ENCODE results near the gene PLSCR3.

Gene PLSCR3

DNA sequence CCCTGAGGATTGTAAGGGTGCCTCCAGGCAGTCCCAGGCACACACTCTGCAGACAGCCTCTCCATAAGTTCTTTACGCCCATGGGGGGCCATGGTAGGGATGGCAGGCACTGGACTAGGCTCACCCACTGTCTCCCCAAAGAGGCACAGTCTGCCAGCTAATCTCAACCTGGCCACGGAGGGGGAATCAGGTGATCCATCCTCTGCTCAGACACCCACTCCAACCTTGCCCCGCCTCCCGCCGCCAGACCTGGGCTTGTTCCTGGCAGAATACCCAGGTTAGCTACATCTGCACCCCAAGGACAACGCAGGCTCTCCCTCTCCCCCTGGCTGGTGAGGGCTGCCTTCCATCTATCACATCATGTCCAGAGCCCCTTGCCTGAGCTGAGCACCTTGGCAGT lies 14.5 kb upstream of the PLSCR3 start:
- no peaks in the 10 kb centered on the region for H3K9me3 ChIP-seq
- no peaks in the 10 kb centered on the region for H3K4me1 ChIP-seq
- TF ChIP-seq, protein P1, sequence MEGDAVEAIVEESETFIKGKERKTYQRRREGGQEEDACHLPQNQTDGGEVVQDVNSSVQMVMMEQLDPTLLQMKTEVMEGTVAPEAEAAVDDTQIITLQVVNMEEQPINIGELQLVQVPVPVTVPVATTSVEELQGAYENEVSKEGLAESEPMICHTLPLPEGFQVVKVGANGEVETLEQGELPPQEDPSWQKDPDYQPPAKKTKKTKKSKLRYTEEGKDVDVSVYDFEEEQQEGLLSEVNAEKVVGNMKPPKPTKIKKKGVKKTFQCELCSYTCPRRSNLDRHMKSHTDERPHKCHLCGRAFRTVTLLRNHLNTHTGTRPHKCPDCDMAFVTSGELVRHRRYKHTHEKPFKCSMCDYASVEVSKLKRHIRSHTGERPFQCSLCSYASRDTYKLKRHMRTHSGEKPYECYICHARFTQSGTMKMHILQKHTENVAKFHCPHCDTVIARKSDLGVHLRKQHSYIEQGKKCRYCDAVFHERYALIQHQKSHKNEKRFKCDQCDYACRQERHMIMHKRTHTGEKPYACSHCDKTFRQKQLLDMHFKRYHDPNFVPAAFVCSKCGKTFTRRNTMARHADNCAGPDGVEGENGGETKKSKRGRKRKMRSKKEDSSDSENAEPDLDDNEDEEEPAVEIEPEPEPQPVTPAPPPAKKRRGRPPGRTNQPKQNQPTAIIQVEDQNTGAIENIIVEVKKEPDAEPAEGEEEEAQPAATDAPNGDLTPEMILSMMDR (IDR thresholded peaks at IDR 0.05; ENCODE audit: low read depth, low read length): no peak
- no peaks in the 10 kb centered on the region for H3K27me3 ChIP-seq
- no peaks in the 10 kb centered on the region for H3K36me3 ChIP-seq
- DNase-seq: no peak
- no peak overlapping the region for H3K4me3 ChIP-seq (ENCODE audit: low read depth, low read length)

DNA sequence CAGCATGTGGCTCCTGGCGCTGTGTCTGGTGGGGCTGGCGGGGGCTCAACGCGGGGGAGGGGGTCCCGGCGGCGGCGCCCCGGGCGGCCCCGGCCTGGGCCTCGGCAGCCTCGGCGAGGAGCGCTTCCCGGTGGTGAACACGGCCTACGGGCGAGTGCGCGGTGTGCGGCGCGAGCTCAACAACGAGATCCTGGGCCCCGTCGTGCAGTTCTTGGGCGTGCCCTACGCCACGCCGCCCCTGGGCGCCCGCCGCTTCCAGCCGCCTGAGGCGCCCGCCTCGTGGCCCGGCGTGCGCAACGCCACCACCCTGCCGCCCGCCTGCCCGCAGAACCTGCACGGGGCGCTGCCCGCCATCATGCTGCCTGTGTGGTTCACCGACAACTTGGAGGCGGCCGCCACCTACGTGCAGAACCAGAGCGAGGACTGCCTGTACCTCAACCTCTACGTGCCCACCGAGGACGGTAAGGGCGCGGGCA lies 14.0 kb upstream of the PLSCR3 start:
- TF ChIP-seq, protein P1 (IDR thresholded peaks at IDR 0.05; ENCODE audit: low read depth, low read length): no peak
- no peak overlapping the region for H3K4me3 ChIP-seq (ENCODE audit: low read depth, low read length)
- H3K9me3 ChIP-seq: no peaks in the 10 kb centered on the region
- no peaks in the 10 kb centered on the region for H3K4me1 ChIP-seq
- H3K36me3 ChIP-seq: no peaks in the 10 kb centered on the region
- no peak for DNase-seq
- no peaks in the 10 kb centered on the region for H3K27me3 ChIP-seq

DNA sequence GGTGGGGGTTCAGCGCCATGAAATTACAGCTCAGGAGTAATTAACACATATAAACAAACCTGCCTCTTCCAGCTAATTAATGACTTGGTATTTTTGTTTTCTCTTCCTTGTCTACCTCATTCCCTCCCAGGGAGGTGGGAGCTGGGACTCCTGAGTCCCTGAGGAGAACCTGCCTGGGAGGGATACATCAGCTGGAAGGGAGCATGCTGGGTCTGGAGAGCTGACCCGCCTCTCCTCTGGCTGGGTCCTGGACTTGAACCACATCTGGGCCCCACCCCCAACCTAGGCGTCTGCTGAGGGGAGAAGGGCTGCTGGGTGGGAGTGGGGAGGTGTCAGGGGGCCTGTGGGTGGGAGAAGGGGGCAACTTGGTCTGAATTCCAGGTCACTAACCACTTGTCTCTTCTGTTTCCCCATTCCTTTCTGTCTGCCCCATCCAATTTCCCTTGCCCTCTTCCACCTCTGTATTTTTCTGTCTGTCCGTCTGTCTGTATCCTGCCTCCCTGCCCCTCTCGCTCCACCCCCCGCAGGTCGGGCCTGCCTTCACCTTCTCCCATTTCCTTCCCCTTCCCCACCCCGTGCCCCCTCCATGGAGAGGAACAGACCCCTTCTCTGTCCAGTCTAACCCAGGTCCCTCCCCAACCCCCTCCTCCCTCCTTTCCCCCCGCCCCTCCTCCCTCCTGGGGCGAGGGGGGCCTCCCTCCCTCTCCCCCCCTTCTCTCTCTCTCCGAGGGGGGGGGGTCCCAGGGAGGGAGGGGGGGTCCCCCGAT lies 13.3 kb upstream of the PLSCR3 start, which contains the start of gene NLGN2:
Gene NLGN2, plus strand, starts transcription at position 361 of the 767 bp plus-strand sequence. CDS start 411 bp downstream, outside the sequence.
- DNase-seq: no peak
- H3K36me3 ChIP-seq: no peaks in the 10 kb centered on the region
- no peak within 1 kb of the TSS for H3K4me3 ChIP-seq (ENCODE audit: low read depth, low read length)

DNA sequence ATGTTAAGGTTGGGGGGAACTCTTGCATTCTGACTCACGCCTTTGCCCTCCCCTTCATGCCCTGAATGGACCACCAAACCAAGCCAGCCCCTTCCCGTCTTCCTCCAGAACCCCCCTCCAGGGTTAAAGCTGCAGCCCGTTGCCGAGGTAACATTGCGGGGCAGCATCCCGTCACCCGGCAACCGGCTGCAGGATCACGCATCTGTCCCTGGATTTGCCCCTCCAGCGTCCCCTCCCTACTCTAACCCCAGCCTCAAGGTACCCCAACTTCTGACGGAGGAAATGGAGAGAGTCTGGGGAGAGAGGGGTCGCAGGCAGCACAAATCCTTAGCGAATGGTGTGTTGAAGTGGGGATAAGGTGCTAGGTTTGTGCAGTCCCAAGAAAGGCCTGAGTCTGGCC lies 12.8 kb upstream of the PLSCR3 start:
- H3K4me3 ChIP-seq (ENCODE audit: low read depth, low read length): no peak overlapping the region
- TF ChIP-seq, protein P1 (IDR thresholded peaks at IDR 0.05; ENCODE audit: low read depth, low read length): no peak
- H3K36me3 ChIP-seq: no peaks in the 10 kb centered on the region
- no peaks in the 10 kb centered on the region for H3K9me3 ChIP-seq
- DNase-seq: no peak
- no peaks in the 10 kb centered on the region for H3K27me3 ChIP-seq
- H3K4me1 ChIP-seq: no peaks in the 10 kb centered on the region

More for the DNA sequence above, 13.3 kb upstream of the PLSCR3 start, which contains the start of gene NLGN2:
- no peaks in the 10 kb centered on the region for H3K4me1 ChIP-seq
- H3K9me3 ChIP-seq: no peaks in the 10 kb centered on the region
- H3K27me3 ChIP-seq: no peaks in the 10 kb centered on the region
- TF ChIP-seq, protein P1 (IDR thresholded peaks at IDR 0.05; ENCODE audit: low read depth, low read length): no peak

DNA sequence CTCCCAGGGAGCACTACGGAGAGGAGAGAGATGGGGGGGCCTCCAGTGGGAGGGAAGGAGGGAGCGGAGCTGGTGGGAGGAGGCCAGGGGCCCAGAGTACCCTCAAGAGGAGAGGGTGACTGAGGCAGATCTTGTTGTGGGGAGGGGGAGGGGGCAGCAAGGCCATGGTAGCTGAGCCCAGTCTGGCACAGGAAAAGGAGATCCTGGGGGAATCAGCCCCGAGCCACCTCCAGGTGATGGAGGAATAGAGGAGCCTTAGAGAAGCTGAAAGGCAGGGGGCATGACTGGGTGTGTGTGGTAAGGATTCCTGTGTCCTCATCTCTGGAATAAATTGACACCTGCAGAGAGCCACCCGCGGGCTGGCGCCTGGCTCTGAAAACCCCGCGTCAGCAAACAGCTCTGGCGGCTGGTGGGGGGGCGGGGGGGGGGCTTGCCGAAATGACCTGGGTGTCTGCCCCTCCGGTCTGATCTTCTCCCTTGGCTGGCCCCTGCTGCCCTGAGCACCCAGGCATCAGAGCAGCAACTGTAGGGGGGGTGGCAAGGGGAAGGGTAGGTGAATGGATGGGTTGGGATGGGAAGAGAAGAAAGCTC lies 12.0 kb upstream of the PLSCR3 start:
- no peak for DNase-seq
- TF ChIP-seq, protein P1 (IDR thresholded peaks at IDR 0.05; ENCODE audit: low read depth, low read length): no peak
- Histone ChIP-seq H3K9me3 (no peaks in the 10 kb centered on the region), H3K27me3 (no peaks in the 10 kb centered on the region), H3K4me1 (no peaks in the 10 kb centered on the region), H3K4me3 (ENCODE audit: low read depth, low read length) (no peak overlapping the region), H3K36me3 (no peaks in the 10 kb centered on the region)
